Measurements from ENCODE around the gene MRPS7. TPM values are rescaled to one million over a fixed set of nuclear protein-coding genes. Genes with fewer than 3 reads are reported as not detected.
A peak's percentile ranks its signal among the peaks of the same experiment; 100 is the strongest.

Gene MRPS7
- total and polyA plus RNA-seq, 10 of the 15 experiments (the other 5 are each of a cell fraction or from before 2014, with no cell fraction given): 88.4 to 217 (median 109) TPM

GRCh38 chr17:75308732-75309629 lies 47.3 kb downstream of the MRPS7 start (continued):
- TF ChIP-seq STAT3 (IDR thresholded peaks at IDR 0.05; ENCODE audit: low read depth, low read length): no peak
- TF ChIP-seq CHD2 (IDR thresholded peaks at IDR 0.05; ENCODE audit: borderline replicate concordance, low read depth, low read length): no peak
- no peak for TF ChIP-seq HDGF (IDR thresholded peaks at IDR 0.05)
- no peak for TF ChIP-seq RUNX3 (IDR thresholded peaks at IDR 0.05; ENCODE audit: low read length)
- TF ChIP-seq NR2F1 (conservative IDR thresholded peaks at IDR 0.05): no peak
- TF ChIP-seq NR2C2 (IDR thresholded peaks at IDR 0.05; ENCODE audit: borderline replicate concordance, control insufficient read depth, insufficient read length, low read depth): no peak
- TF ChIP-seq ATF3 (IDR thresholded peaks at IDR 0.05; ENCODE audit: borderline replicate concordance, extremely low read depth, low read depth, low read length): no peak
- no peak for TF ChIP-seq POU2F2 (IDR thresholded peaks at IDR 0.05; ENCODE audit: borderline replicate concordance, low read depth, low read length)

- intact Hi-C loops (cut with micrococcal nuclease; ENCODE audit: unreplicated experiment): no loop called here
- no TSS peak for BruUV-seq (replicated peaks)
- CTCF ChIA-PET: interaction anchor here (0.6 to 2.3 kb wide), 4 partner anchors 9 to 64 kb away, joined by 3 to 7 read pairs (median 4); partner anchors contain the start of gene SLC25A19
- H3K36me3 ChIP-seq (ENCODE audit: control insufficient read depth in 2 of 2, insufficient read depth in 2 of 2, low read length in 1 of 2): peaks cover 5 to 11% of the 10 kb centered on the region in 2 experiments
- RAD21 ChIA-PET (ENCODE audit: unreplicated experiment): interaction anchor here (1.0 to 16.3 kb wide), 2 partner anchors 11 to 20 kb away, joined by 3 to 364 read pairs; partner anchors contain the start of gene SLC25A19
- DNase-seq (ENCODE audit: low read depth, low spot score) (no peak), FAIRE-seq (no peak), ATAC-seq (peak; percentile 79)
- in situ Hi-C loops (cut with MboI): no loop called here
- peak overlapping the region; percentile 87 for H3K27ac ChIP-seq (ENCODE audit: control insufficient read depth, insufficient read depth)
- POLR2A ChIA-PET: interaction anchor here (13.4 kb wide), 1 partner anchor 12 kb away, joined by 255 read pairs; no protein-coding TSS in a partner anchor
- H3K27me3 ChIP-seq (replicated peaks in 1 of 2; ENCODE audit: control insufficient read depth in 2 of 2, insufficient read depth in 2 of 2, low read length in 1 of 2): no peaks in the 10 kb centered on the region
- no peaks in the 10 kb centered on the region for H4K20me1 ChIP-seq (ENCODE audit: control insufficient read depth, insufficient read depth)
- 33% methylated on average over 14 of the region's 14 CpGs for WGBS (ENCODE audit: insufficient coverage, insufficient replicate concordance, low lambda C conversion rate, missing lambda C conversion rate)
- H3K4me3 ChIP-seq: no peak overlapping the region
- peaks cover 67% of the 10 kb centered on the region for H3K4me1 ChIP-seq (ENCODE audit: control insufficient read depth, insufficient read depth, low read length)
- H3K4me2 ChIP-seq (ENCODE audit: control insufficient read depth, insufficient read depth): peak overlapping the region; percentile 46; the same call in 1 of the 2 replicates
- no peak overlapping the region; the same call in 1 of the 2 replicates for H2AFZ ChIP-seq (ENCODE audit: control insufficient read depth, low read depth, low read length)
- SMC1A ChIA-PET (ENCODE audit: uncharacterized antibody, unreplicated experiment): interaction anchor here (1.5 to 13.5 kb wide), 3 partner anchors 13 to 25 kb away, joined by 4 to 243 read pairs (median 86); partner anchors contain the start of gene SLC25A19
- peak overlapping the region; percentile 57 for H3K9ac ChIP-seq (ENCODE audit: control insufficient read depth, insufficient read depth, low read length)
- H3K79me2 ChIP-seq (ENCODE audit: control insufficient read depth, insufficient read depth, low read length): peaks cover 20% of the 10 kb centered on the region
- no peaks in the 10 kb centered on the region for H3K9me3 ChIP-seq (replicated peaks; ENCODE audit: control insufficient read depth, insufficient read depth, low read length)
- TF ChIP-seq RUNX3 (IDR thresholded peaks at IDR 0.05; ENCODE audit: low read length) (peak; percentile 51; the same call in 1 of the 2 replicates), POLR2AphosphoS5 (IDR thresholded peaks at IDR 0.05; ENCODE audit: low read length) (peak; percentile 43; the same call in 1 of the 2 replicates), IKZF1 (conservative IDR thresholded peaks at IDR 0.05) (peak; percentile 90), NR2F1 (conservative IDR thresholded peaks at IDR 0.05) (0 out of 2 replicates have a peak, but pooled peaks have one; percentile 15), EP300 (IDR thresholded peaks at IDR 0.05; ENCODE audit: borderline replicate concordance in 1 of 2, control insufficient read depth in 1 of 2, low read depth in 2 of 2, low read length in 2 of 2) (0 out of 4 replicates have a peak, but pooled peaks of 1 of the 2 experiments have one; percentile 36), MTA2 (IDR thresholded peaks at IDR 0.05; ENCODE audit: low read depth) (peak; percentile 67; the same call in 1 of the 2 replicates), CHD1 (IDR thresholded peaks at IDR 0.05; ENCODE audit: low read depth, low read length) (no peak), SP1 (IDR thresholded peaks at IDR 0.05; ENCODE audit: low read depth, low read length) (peak; percentile 43), CTCF (IDR thresholded peaks at IDR 0.05 in 2 of 3, conservative IDR thresholded peaks at IDR 0.05 in 1 of 3; ENCODE audit: control insufficient read depth in 2 of 3, extremely low read depth in 1 of 3, insufficient read depth in 1 of 3, low read depth in 3 of 3, low read length in 3 of 3) (no peak), NFXL1 (IDR thresholded peaks at IDR 0.05; ENCODE audit: borderline replicate concordance) (no peak), PAX5 (IDR thresholded peaks at IDR 0.05; ENCODE audit: borderline replicate concordance, low read depth, low read length) (peak; percentile 38), NR2C2 (IDR thresholded peaks at IDR 0.05; ENCODE audit: borderline replicate concordance, control insufficient read depth, insufficient read length, low read depth) (no peak), NFIC (IDR thresholded peaks at IDR 0.05; ENCODE audit: low read depth, low read length) (peak; percentile 65; the same call in 1 of the 2 replicates)
Observed at GRCh38 chr17:75313941-75314551, 52.4 kb downstream of the MRPS7 start.
